ENCODE results near the gene MSI2. TPM values are rescaled to one million over a fixed set of nuclear protein-coding genes. Genes with fewer than 3 reads are reported as not detected.

The MSI2 gene
- total RNA-seq, 2 donors from 2014 or later = 30.1 to 41.1 TPM

GRCh38 chr17:57442914-57443571 lies 186.7 kb downstream of the MSI2 start:
- H3K4me3 ChIP-seq = no peak overlapping the region
- DNase-seq (ENCODE audit: low spot score) = no peak
- H3K4me1 ChIP-seq = peaks cover 4 to 66% of the 10 kb centered on the region in 2 donors
- H3K27me3 ChIP-seq = no peaks in the 10 kb centered on the region
- no peak for TF ChIP-seq CTCF (IDR thresholded peaks at IDR 0.05)
- H3K27ac ChIP-seq = peak overlapping the region; percentile 3 to 15
- H3K36me3 ChIP-seq = no peaks in the 10 kb centered on the region
- H3K9me3 ChIP-seq = no peaks in the 10 kb centered on the region

- DNase-seq (ENCODE audit: low spot score) = no peak
- Histone ChIP-seq H3K27me3 (no peaks in the 10 kb centered on the region), H3K27ac (no peak overlapping the region), H3K36me3 (no peaks in the 10 kb centered on the region), H3K4me1 (peaks cover 4 to 66% of the 10 kb centered on the region in 2 donors), H3K4me3 (no peak overlapping the region), H3K9me3 (no peaks in the 10 kb centered on the region)
- no peak for TF ChIP-seq CTCF (IDR thresholded peaks at IDR 0.05)
Measured at GRCh38 chr17:57443781-57444180, 187.5 kb downstream of the MSI2 start.

GRCh38 chr17:57444682-57445450 lies 188.5 kb downstream of the MSI2 start:
- no peak overlapping the region for H3K27ac ChIP-seq
- TF ChIP-seq CTCF (IDR thresholded peaks at IDR 0.05) = no peak
- peak; percentile 64 for DNase-seq (ENCODE audit: low spot score)

GRCh38 chr17:57445772-57446472 lies 189.6 kb downstream of the MSI2 start:
- Histone ChIP-seq H3K9me3 (no peaks in the 10 kb centered on the region), H3K4me1 (peaks cover 0 to 52% of the 10 kb centered on the region in 2 donors), H3K27me3 (no peaks in the 10 kb centered on the region), H3K4me3 (no peak overlapping the region), H3K36me3 (no peaks in the 10 kb centered on the region), H3K27ac (no peak overlapping the region)
- TF ChIP-seq CTCF (IDR thresholded peaks at IDR 0.05) = no peak
- DNase-seq (ENCODE audit: low spot score) = no peak

More at GRCh38 chr17:57444682-57445450, 188.5 kb downstream of the MSI2 start:
- no peaks in the 10 kb centered on the region for H3K36me3 ChIP-seq
- no peaks in the 10 kb centered on the region for H3K27me3 ChIP-seq
- no peak overlapping the region for H3K4me3 ChIP-seq
- H3K4me1 ChIP-seq = peaks cover 4 to 63% of the 10 kb centered on the region in 2 donors
- H3K9me3 ChIP-seq = no peaks in the 10 kb centered on the region

GRCh38 chr17:57447357-57447989 lies 191.2 kb downstream of the MSI2 start:
- Histone ChIP-seq H3K9me3 (no peaks in the 10 kb centered on the region), H3K27me3 (no peaks in the 10 kb centered on the region), H3K36me3 (no peaks in the 10 kb centered on the region), H3K27ac (no peak overlapping the region), H3K4me1 (peaks cover 0 to 46% of the 10 kb centered on the region in 2 donors), H3K4me3 (no peak overlapping the region)
- TF ChIP-seq CTCF (IDR thresholded peaks at IDR 0.05) = no peak
- no peak for DNase-seq (ENCODE audit: low spot score)

All from right atrium auricular region (tissue), 2 donors.